ENCODE data around the gene ABCC2. TPM values are rescaled to one million over a fixed set of nuclear protein-coding genes. Genes with fewer than 3 reads are reported as not detected.

The ABCC2 gene
- total RNA-seq, 3 donors from 2014 or later = 0.69 to 1.6 (median 1.6) TPM

- DNase-seq = no peak
- peaks cover 10% of the 10 kb centered on the region for H3K36me3 ChIP-seq (ENCODE audit: low read depth)
- no peak for TF ChIP-seq CTCF (IDR thresholded peaks at IDR 0.05)
Measured at GRCh38 chr10:99875473-99875872, 93.0 kb downstream of the ABCC2 start.

DNA sequence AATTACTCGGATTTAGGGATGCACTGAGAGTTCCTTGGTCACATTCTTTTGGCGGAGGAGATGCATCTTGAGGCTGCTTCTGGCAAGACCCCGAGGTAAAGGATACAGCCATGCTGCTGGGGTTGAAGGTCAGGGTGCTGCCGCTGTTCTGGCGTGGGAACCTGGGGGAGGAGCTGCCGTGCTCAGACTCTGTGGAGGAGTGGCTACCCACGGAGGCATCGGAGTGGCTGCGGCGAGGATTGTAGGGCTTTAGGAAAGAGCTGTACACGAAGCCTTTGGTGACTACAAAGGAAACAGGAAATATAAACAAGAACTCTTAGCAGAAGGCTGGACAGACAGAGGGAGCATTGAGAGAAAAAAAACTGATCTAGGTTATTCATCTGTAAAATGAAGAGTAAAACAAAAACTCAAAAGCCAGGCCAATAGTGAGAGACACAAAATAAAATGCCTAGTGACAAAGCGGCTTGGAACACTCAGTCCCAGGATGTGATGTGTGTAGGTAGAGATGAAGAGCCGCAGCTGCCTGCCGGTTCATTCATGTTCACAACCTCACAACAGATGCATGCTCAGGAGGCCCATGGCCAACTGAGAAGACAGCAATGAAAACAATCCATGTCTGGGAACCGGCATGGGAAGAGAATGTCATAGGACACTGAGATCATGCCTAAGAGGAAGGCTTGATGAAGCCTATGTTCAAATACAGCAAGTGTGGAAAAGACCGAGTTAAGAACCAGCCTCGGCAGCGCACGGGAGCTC, 97.8 kb downstream of the ABCC2 start:
- Histone ChIP-seq H3K36me3 (ENCODE audit: low read depth) (peaks cover 27% of the 10 kb centered on the region), H3K4me1 (ENCODE audit: low read depth) (no peaks in the 10 kb centered on the region), H3K4me3 (no peak overlapping the region), H3K9me3 (no peaks in the 10 kb centered on the region)
- no peak for ATAC-seq
- no peak for TF ChIP-seq CTCF (IDR thresholded peaks at IDR 0.05)
- intact Hi-C loops (cut with DNase I, micrococcal nuclease) = no loop called here
- no peak for DNase-seq

More at GRCh38 chr10:99875473-99875872, 93.0 kb downstream of the ABCC2 start:
- intact Hi-C loops (cut with DNase I, micrococcal nuclease) = no loop called here
- Histone ChIP-seq H3K4me1 (ENCODE audit: low read depth) (no peaks in the 10 kb centered on the region), H3K9me3 (no peaks in the 10 kb centered on the region), H3K4me3 (no peak overlapping the region)
- no peak for ATAC-seq

GRCh38 chr10:99881371-99881770, 98.9 kb downstream of the ABCC2 start:
- intact Hi-C loops (cut with DNase I, micrococcal nuclease) = no loop called here
- no peaks in the 10 kb centered on the region for H3K4me1 ChIP-seq (ENCODE audit: low read depth)
- H3K36me3 ChIP-seq (ENCODE audit: low read depth) = peaks cover 31% of the 10 kb centered on the region
- no peaks in the 10 kb centered on the region for H3K9me3 ChIP-seq
- H3K4me3 ChIP-seq = no peak overlapping the region
- TF ChIP-seq CTCF (IDR thresholded peaks at IDR 0.05) = no peak
- DNase-seq (no peak), ATAC-seq (no peak)

DNA sequence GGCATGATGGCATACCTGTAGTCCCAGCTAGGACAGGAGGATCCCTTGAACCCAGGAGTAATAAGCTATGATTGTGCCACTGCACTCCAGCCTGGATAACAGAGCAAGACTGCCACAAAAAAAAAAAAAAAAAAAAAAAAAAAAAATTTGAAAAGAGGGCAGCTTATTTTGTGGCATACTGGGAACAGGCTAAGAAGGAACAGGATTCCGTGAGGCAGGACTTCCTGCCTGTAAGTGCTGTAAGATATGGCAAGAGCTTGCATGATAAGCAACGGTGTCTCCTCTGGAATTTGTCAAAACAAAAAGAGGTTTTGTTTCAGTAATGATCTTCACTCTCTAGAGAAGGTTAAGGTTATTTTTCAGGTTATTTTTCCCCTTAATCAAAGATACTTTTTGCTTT, 101.1 kb downstream of the ABCC2 start:
- no peak for ATAC-seq
- peaks cover 27% of the 10 kb centered on the region for H3K36me3 ChIP-seq (ENCODE audit: low read depth)
- intact Hi-C loops (cut with DNase I, micrococcal nuclease) = no loop called here
- DNase-seq = no peak
- H3K9me3 ChIP-seq = no peaks in the 10 kb centered on the region
- H3K4me3 ChIP-seq = no peak overlapping the region
- no peaks in the 10 kb centered on the region for H3K4me1 ChIP-seq (ENCODE audit: low read depth)
- no peak for TF ChIP-seq CTCF (IDR thresholded peaks at IDR 0.05)

DNA sequence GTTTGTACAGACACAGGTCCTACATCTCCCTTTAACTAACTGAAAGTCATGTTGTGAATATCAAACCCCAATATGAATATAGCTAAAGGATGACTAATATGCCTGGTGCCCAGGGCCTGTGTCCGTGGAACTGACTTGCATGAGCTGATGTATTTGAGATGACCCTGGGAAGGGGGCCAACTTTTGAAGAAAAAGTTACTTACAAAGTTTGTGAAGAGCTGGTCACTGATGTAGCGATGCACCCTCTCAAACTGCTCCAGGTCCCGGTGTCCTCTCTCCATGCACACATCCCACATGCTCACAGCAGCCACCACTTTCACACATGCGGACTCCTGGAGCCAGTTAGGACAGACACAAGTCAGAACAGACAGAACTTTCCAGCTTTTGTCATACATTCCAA, 106.2 kb downstream of the ABCC2 start:
- no peak for TF ChIP-seq CTCF (IDR thresholded peaks at IDR 0.05)
- H3K9me3 ChIP-seq = no peaks in the 10 kb centered on the region
- H3K4me3 ChIP-seq = no peak overlapping the region
- no peak for ATAC-seq
- peaks cover 8% of the 10 kb centered on the region for H3K36me3 ChIP-seq (ENCODE audit: low read depth)
- DNase-seq = no peak
- H3K4me1 ChIP-seq (ENCODE audit: low read depth) = no peaks in the 10 kb centered on the region
- intact Hi-C loops (cut with DNase I, micrococcal nuclease) = no loop called here

All from mucosa of descending colon (tissue), 3 donors.